ENCODE results near the gene KRT39.

GRCh38 chr17:40952661-40953060, 14.1 kb downstream of the KRT39 start:
- TF ChIP-seq CTCF (IDR thresholded peaks at IDR 0.05 in 4 of 5, conservative IDR thresholded peaks at IDR 0.05 in 1 of 5): no peak
- TF ChIP-seq POLR2A (IDR thresholded peaks at IDR 0.05): no peak
